NCI-H460 (cell line): ENCODE data around the gene MED12L. TPM values are rescaled to one million over a fixed set of nuclear protein-coding genes. Genes with fewer than 3 reads are reported as not detected.

Experiments used
- DNase-seq: peaks from one replicate; pipeline ENCODE4 v3.0.0-alpha.2; 2016; ENCODE audit warnings: low read depth; ENCODE audit errors: extremely low read depth
- total RNA-seq: library from RNA; depleted of rRNA; stranded (reverse); fragments of >200 nt; shearing (Covaris generic); gene quantifications from 2 replicates; pipeline ENCODE4 v1.2.3, GENCODE V29; 2014

MED12L gene
- total RNA-seq, 1 experiment from 2014 or later, result 0.54 TPM

DNA sequence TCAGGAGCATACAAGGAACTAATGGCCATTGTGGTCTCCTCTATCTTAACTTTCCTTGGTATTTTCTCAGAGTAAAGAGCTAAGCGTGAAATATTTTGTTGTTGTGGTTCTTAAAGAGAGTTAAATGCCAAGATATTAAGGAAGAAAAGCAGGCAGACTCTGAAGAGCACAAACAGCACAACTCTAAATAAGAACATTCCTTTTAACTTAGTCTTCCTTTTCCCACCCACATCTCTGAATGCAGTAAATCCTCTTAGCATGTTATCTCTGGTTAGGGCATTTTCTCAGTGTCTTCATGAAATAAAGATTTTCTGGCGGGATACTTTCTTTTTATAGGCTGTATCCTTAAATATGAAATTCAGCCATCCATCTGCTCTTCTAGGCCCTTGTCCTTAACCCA, 229.7 kb downstream of the MED12L start:
- DNase-seq, result no peak

DNA sequence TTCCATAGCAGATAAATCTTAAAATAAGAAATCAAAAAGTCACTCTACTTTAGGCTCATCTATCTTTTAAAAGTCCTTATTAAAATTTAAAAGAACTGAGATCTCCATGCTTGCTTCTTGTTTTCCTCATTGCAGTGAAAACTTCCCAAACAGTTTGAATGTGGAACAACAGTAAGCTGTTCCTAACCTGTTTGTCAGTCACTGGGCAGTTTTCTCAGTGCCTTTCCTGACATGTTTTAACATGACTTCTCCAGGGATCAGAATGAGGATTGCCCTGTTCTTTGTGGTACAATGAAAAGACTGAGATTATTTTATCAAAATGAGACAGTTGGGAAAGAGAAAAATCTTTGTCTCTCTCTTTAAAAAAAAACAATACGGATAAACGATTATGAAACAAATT, 230.4 kb downstream of the MED12L start:
- DNase-seq, result no peak

GRCh38 chr3:151316267-151316991, 231.0 kb downstream of the MED12L start, which contains the start of gene GPR87:
TSS of gene GPR87 (minus strand) at chr3:151316820. CDS start at chr3:151300100, 16,720 bp downstream.
- no peak for DNase-seq

- DNase-seq, result no peak
These were observed 232.8 kb downstream of the MED12L start for GRCh38 chr3:151318313-151318712.

DNA sequence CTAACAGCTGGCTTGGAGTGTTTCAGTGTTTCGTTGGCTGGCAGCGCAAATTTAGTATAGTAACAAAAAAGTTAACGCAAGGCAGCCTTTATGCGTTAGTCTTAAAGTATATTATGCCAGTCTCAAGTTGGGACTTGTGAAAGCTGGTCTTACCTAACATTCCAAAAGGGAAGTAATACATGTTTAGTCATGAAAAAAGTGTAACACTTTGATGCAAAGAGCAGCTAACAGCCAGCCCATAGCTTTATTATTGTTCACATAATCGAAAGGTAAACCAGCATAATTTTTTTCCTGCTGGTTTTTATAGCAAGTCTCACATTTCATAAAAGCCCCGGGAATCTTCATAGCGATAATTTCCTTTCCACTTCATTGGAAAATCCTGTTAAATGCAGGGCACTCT, 233.5 kb downstream of the MED12L start:
- no peak for DNase-seq

DNA sequence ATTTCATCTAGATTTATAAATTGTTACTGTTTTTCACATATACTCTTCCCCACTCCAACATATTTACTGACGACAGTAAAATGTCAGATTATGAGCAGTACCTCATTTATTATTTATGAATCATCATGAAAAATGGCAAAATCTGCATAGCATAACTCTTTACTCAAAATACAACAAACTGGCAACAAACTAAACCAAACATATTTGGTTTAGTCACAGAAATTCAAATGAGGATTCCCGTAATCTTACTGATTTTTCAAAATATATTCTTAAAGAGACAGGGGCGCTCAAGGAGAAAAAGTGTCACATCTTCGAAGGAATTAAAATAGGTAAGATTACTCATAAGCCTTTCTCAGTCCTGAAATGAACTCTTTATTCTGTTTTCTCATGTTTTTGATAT, 234.2 kb downstream of the MED12L start:
- DNase-seq, result no peak

- no peak for DNase-seq
These were observed 234.7 kb downstream of the MED12L start for GRCh38 chr3:151320131-151320530.

GRCh38 chr3:151321526-151321925, 236.1 kb downstream of the MED12L start:
- no peak for DNase-seq

DNA sequence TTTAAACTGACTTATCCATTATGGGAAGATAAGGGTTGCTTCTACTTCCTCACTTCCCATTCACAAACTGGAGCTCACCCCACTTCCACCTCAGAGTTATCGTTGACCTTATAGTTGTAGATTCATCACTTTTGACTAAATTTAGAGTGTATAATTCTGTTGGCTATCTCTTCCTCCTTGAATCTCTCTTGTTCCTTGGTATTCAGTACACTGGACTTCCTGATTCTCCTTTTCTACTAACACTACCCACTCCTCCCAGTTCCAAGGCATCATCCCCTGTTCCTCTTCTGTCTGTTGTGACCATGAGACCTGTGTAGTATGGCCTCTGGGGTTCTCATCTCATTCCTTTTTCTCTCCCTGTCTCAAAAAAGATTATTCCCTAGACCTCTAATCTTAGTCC, 237.0 kb downstream of the MED12L start:
- no peak for DNase-seq

DNA sequence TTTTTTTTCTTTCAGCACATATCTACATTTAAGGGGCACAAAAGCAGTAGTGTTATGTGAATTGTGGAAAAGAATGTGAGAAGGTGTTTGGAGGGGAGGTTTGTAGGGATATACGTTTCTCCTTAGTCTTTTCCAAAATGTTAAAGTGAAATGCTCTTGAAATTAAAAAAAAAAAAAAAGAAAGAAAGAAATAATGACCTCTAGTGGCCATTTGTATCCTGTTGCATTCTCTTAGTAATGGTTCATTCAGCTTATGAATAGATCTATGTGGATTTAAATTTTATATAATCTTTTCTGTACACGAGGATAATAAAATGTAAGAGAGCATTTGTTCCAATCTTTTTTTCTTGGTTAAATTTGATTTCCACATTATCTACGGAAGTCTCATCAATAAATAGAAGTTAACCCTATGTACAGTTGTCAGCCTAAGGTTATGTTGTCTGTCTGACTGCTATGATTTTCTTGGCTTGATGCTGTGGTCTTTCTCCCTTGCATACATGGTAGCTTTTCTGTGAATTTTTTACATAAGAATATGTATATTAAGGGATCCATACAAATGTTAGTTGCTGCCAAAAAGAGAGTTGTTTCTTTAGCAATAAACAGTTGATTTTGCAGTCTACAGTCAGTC, 242.2 kb downstream of the MED12L start:
- DNase-seq, result peak; percentile 7

DNA sequence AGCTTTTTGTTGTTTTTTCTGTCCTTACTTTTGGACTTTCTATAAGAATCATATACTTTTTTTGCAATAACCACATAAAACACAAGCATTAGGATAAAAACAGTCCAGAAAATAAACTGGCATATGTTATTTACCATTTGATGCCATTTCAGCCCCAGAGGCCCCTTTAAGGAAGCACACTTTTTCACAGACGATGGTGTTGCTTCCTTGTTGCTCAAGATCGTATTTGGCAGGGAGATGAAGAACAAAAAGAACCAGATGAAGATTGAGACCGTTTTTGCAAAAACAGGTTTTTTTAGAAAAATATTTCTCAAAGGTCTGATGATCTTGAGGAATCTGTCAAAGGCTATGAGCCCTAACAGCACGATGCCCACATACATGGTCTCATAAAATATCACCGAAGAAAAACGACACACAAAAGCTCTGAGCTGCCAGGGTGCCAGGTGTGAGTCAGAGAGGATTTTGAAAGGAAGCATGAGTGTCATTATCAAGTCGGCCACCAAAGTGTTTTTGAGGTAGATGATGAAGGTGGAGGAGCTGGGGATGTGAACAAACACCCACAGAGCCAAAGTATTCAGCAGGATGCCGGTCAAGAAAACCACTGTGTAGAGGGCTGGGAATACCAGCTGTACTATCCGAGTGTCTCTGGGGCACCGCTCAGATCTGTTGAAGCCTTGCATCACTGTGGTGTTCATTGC, 243.0 kb downstream of the MED12L start:
- DNase-seq, result no peak

GRCh38 chr3:151329363-151329762, 243.9 kb downstream of the MED12L start, which contains the start of gene P2RY13:
TSS of gene P2RY13 (minus strand) at chr3:151329549. CDS start at chr3:151329528, 21 bp downstream.
- no peak for DNase-seq

DNA sequence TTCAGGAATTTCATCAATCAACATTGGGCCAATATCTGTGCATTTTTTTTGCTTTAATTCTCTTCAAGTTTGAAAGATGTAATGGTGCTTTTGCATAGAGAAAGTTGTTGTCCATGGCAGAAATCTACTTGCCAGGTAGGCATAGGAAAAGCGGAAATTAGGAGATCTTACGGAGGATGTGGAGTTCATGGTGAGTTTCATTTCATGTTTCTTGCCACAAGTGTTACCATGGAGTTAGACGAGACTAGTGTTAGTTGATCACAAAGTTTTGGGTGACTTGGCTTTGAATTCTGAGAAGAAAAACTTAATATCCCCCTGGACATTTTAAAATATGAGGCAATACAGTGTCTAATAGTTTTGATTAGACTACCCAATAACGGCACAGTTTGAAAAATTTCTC, 244.9 kb downstream of the MED12L start:
- no peak for DNase-seq

GRCh38 chr3:151330899-151331298, 245.4 kb downstream of the MED12L start:
- DNase-seq, result no peak

GRCh38 chr3:151331696-151332095, 246.2 kb downstream of the MED12L start:
- DNase-seq, result no peak

GRCh38 chr3:151345859-151346258, 260.4 kb downstream of the MED12L start:
- DNase-seq, result no peak

DNA sequence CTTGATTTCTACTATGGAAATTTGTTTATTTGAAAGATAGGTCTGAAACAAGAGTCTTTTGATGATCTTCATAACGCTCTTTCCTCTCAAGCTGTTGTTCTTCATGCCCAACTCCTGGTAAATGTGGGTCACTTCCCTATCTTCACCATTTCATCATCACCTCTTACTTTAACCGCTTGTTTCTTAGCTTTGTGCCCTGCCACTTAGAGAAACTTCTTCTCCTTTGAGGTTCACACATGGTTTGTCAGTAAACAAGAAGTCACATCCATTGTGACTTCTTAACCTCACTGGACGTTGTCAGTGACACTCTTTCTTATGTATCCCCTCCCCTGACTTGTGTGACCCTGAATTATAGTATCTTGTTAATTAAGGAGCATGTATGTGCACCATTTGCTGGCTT, 260.8 kb downstream of the MED12L start:
- DNase-seq, result no peak

DNA sequence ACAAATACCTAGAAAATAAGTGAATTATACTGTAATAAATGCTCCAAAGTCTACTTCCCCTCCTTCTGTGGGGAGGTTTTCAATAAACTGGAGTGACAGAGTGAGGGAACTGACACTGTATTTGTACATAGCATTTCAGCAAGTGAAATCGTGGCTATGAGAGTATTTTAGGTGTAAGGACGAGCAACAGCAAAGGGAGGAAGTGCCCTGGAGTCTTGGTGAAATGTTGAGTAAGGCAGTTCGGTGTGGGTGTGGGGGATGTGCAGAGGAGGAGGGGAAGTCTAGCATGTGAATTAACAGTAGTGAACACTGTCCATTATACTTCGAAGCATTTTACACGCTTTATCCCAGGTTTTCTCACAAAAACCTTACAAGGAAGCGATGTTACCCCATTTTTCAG, 262.0 kb downstream of the MED12L start:
- DNase-seq, result no peak

DNA sequence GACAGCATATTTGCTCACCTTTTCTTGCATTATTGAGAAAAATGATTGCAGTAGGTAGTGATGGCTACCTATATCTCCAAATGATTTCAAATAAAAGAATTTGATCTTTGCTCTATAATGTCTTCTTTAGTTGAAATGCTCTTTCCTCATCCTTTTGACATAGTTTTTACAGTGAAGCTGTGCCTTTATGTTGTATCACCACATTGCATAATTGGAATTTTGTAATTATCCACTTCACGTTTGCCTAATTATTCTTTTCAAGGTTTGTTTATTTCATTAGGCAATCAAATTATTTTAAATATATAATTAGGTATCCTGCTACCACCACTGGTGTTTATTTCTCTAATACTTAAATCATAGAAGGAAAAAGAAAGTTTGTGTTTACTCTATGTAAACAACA, 265.2 kb downstream of the MED12L start:
- no peak for DNase-seq

DNA sequence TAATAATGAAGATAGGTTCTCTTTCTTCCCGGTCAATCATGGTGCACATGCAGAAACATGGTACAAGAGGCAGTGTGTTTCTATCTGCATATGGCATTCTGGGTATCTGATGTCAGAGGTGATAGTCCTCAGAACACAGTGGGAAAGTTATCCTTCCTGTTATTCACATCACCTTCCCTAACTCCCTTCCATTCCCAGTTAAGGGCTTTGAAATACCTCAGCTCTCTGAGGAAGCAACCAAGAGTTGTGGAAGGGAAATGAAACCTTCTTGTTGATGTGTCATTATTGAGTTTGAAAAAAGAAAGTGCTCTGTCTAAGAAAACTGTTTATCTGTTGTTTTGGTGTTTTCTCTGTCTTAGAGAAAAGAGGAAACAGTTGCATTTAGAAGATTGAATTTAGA, 265.8 kb downstream of the MED12L start:
- DNase-seq, result no peak

DNA sequence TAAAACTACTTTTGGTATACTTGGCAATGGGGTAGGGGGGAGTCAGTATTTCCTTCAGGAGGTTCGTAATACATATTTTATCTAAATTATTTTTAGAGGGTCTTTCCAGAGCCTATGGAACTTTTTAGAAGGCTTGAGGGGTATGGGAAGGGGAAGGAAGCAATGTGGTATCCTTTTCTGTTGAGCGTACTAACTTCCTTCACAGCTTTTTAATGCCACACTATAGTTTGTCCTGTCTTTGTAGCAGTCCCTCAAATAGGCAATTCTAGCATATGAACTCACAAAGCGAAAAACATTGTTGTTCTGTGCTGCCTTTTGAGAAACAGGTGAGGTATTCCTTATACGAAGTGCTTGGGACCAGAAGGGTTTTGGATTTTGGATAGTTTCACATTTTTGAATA, 266.2 kb downstream of the MED12L start:
- no peak for DNase-seq
